SK-N-SH treated with all-trans-retinoic acid at 6 μM for 48 hours (cell line): ENCODE measurements around the gene FAM25A.

ENCODE experiments used
- ARNTL ChIP-seq: fragments of 450-650 bp; formaldehyde crosslinking; IDR thresholded peaks from 2 replicates; pipeline ENCODE4 v1.5.0; 2020; ENCODE audit warnings: low read depth, mild to moderate bottlenecking, moderate library complexity, borderline replicate concordance
- RARB ChIP-seq: fragments of 250-450 bp; sonication (Bioruptor Pico); IDR thresholded peaks from 2 replicates; pipeline ENCODE4 v1.8.0; 2021; ENCODE audit warnings: mild to moderate bottlenecking, moderate library complexity
- TF ChIP-seq, protein P1 (sequence below): fragments of 250-450 bp; sonication (Bioruptor Pico); IDR thresholded peaks from 2 replicates; pipeline ENCODE4 v1.8.0; 2020; ENCODE audit warnings: mild to moderate bottlenecking, moderate library complexity, borderline replicate concordance

DNA sequence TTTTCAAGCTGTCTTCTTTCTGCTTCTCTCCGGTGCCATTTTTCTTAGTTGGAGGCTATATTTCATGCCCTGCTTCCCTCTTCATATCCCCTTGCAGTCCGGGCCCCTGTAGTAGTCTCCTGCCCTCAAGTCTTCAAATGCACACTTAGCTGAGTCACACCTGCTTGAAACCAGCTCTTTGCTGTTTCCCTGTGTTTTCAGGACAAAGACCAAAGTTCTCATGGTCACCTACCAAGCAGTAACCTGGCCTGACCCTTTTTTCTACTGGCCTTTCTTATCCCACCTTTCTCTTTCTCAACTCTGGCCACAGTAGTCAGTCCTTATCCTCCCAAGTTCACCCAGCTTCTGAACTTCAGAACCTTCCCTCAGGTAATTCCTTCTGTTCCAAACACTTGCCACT is 46.1 kb downstream of the FAM25A start:
- TF ChIP-seq, protein P1, sequence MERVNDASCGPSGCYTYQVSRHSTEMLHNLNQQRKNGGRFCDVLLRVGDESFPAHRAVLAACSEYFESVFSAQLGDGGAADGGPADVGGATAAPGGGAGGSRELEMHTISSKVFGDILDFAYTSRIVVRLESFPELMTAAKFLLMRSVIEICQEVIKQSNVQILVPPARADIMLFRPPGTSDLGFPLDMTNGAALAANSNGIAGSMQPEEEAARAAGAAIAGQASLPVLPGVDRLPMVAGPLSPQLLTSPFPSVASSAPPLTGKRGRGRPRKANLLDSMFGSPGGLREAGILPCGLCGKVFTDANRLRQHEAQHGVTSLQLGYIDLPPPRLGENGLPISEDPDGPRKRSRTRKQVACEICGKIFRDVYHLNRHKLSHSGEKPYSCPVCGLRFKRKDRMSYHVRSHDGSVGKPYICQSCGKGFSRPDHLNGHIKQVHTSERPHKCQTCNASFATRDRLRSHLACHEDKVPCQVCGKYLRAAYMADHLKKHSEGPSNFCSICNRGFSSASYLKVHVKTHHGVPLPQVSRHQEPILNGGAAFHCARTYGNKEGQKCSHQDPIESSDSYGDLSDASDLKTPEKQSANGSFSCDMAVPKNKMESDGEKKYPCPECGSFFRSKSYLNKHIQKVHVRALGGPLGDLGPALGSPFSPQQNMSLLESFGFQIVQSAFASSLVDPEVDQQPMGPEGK (CRISPR knock-in tag) = no peak
- TF ChIP-seq RARB (CRISPR knock-in tag) (no peak), ARNTL (no peak)
